PFSK-1 (cell line): ENCODE results near the gene DISC1.

Experiments
- POLR2AphosphoS5 ChIP-seq: IDR thresholded peaks from 2 replicates; pipeline ENCODE4 v1.6.1; 2012; ENCODE audit warnings: low read depth, mild to moderate bottlenecking, control low read depth, low read length, moderate library complexity
- SIN3A ChIP-seq: IDR thresholded peaks from 2 replicates; pipeline ENCODE4 v1.6.1; 2012; ENCODE audit warnings: mild to moderate bottlenecking, low read length, moderate library complexity, borderline replicate concordance; ENCODE audit not compliant: insufficient read depth
- TAF1 ChIP-seq: IDR thresholded peaks from 2 replicates; pipeline ENCODE4 v1.6.1; 2012; ENCODE audit warnings: low read length, control low read depth, borderline replicate concordance; ENCODE audit not compliant: insufficient read depth
- TF ChIP-seq, protein P1 (sequence below), 2 experiments: IDR thresholded peaks; 2 replicates each; pipeline versions ENCODE4 v1.6.1 to v1.8.0; 2011 to 2012; ENCODE audit warnings: low read depth in 2 of 2, low read length in 2 of 2, control low read depth in 1 of 2, inconsistent platforms in 1 of 2, mild to moderate bottlenecking in 1 of 2, moderate library complexity in 1 of 2; ENCODE audit not compliant: insufficient read depth in 1 of 2

DNA sequence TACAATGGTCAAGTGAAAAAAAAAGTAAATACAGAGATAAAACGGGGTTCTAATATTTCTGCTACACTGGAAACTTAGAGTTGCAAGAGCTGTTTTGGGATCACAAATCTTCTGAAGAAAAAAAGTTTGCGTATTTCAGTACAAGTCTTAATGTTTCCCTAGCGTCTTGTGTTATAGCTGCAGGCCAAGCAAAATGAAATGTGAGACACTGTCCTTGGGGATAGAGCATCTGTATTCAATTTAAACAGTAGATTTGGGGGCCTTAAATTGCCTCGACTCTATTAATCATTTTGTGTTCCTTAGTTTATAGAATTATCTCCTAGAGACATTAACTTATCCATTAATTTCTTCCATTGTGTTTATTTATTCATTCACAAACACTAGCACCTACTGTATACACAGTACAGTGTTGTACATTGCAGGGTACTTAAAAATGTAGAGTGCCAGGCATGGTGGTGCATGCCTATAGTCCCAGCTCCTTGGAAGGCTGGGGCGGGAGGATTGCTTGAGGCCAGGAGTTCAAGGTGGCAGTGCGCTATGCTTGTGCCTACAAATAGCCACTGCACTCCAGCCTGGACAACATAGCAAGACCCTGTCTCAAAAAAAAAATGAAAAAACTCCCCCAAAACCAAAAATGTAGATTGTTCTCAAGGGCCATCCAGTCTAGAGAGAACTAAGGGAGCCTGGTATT is 7.9 kb downstream of the DISC1 start:
- TF ChIP-seq POLR2AphosphoS5, result no peak
- TF ChIP-seq, protein P1, sequence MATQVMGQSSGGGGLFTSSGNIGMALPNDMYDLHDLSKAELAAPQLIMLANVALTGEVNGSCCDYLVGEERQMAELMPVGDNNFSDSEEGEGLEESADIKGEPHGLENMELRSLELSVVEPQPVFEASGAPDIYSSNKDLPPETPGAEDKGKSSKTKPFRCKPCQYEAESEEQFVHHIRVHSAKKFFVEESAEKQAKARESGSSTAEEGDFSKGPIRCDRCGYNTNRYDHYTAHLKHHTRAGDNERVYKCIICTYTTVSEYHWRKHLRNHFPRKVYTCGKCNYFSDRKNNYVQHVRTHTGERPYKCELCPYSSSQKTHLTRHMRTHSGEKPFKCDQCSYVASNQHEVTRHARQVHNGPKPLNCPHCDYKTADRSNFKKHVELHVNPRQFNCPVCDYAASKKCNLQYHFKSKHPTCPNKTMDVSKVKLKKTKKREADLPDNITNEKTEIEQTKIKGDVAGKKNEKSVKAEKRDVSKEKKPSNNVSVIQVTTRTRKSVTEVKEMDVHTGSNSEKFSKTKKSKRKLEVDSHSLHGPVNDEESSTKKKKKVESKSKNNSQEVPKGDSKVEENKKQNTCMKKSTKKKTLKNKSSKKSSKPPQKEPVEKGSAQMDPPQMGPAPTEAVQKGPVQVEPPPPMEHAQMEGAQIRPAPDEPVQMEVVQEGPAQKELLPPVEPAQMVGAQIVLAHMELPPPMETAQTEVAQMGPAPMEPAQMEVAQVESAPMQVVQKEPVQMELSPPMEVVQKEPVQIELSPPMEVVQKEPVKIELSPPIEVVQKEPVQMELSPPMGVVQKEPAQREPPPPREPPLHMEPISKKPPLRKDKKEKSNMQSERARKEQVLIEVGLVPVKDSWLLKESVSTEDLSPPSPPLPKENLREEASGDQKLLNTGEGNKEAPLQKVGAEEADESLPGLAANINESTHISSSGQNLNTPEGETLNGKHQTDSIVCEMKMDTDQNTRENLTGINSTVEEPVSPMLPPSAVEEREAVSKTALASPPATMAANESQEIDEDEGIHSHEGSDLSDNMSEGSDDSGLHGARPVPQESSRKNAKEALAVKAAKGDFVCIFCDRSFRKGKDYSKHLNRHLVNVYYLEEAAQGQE (IDR thresholded peaks at IDR 0.05; ENCODE audit: insufficient read depth in 1 of 2, low read depth in 2 of 2, low read length in 2 of 2), result no peak
- no peak for TF ChIP-seq SIN3A
- no peak for TF ChIP-seq TAF1
